Fibroblast of gingiva (primary cell): ENCODE results near the gene P2RY6.

ENCODE experiments used
- DNase-seq: peaks from one replicate; pipeline ENCODE4 v3.0.0-alpha.2; 2011; ENCODE audit warnings: low read depth

The P2RY6 gene

DNA sequence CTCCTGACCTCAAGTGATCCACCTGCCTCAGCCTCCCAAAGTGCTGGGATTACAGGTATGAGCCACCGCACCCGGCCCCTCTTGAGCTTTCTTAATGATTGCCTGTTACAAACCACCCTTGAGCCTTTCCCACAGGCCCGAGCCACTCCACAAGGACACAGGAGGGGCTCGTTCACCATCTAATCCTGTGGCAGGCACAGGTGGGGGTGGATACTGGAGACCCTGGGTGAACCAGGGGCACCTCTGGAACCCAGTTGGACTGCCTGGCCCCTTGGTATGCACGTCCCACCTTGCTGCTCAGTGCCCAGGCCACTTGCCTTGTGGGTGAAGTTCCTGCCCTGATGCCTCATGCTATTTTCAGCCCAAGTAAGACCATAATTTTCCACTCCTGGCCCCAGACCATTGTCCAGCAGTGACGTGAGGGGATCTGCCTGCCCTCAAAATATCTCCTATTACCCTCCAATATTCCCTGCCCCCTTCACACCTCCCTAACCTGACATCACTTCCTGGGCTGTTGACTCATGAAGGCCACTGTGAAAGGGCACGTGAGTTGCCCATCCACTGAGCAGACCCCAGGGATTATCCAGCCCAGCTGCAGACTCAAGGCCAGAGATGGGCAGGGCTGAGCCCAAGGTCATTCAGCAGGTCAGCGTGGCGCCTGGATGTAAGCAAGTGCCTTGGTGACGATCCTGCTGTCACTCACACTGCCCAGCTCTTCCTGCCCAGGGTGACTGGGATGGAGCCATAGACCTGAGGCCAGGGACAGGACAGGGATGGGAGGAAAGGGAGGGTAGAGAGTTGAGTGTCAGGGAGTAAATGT is 34.5 kb upstream of the P2RY6 start:
- DNase-seq, result no peak

DNA sequence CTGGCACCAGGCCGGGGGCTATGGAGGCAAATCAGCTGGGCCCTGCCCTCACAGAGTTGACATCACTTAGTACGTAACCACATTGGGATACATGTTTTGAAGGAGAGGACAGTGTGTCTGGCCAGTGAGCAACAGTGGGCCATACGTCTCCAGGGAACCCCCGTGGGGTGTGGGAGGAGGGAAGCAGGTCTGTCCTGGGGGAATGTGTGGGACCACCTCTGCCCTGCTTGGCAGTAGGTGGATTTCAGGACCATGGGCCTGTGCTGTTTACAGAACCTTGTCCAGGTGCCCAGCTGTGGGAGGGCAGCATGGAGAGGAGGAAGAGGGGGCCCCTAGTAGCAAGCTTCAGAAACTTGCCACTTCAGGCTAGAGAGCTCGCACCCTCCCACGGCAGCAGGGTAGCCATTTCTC is 33.0 kb upstream of the P2RY6 start:
- DNase-seq, result no peak

DNA sequence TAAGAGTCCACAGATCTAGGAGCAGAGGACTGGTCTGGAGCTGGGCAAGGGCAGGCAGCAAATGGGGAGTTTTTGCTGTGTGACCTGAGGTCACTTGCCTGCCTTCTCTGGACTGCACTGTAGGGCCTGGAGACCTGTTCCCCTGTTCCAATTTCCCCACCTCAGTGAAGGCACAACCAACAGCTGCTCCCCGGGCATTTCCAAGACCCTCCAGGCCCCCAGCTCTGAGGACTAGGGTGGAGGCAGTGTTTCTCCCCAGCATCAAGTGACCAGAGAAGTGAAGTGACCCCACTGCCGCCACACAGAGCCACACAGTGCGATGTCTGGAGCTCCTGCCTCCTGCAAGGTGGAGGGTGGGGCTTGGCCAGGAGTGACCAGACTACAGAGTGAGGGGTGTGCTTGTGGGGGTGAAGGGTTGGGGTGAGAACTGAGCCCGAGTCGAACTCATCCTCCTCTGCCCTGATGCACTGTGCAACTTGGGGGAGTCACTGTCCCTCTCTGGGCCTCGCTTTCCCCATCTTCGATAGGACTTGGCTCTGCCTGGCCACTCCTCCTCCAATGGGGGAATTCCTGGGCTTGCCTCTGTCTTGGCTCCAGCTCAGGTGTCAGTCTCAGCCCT is 32.5 kb upstream of the P2RY6 start:
- no peak for DNase-seq

DNA sequence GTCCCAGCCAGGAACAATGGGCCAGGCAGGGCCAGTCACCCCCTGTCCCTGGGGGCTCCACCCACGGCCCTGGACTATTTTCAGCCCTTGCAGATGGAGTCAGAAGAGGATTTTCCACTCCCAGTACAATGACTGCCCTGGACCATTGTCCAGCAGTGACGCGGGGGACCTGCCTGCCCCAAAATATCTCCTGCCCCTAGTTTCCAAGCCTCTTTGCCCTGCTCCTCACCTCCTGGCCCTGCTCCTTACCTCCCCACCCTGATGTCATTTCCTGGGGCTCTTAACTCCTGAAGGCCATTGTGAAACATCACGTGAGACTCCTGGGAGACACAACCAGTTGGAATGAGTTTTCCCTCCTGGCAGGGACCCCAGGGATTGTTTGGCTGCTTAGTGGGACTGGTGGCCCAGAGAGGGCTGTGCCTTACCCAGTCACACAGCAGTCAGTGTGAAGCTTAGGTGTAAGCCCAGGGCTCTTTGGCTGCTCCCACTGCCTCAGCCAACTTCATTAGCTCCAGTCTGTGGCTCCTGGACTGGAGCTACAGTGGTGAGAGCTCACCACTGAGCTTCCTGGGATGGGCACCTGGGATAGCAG is 31.9 kb upstream of the P2RY6 start:
- peak; percentile 78 for DNase-seq

DNA sequence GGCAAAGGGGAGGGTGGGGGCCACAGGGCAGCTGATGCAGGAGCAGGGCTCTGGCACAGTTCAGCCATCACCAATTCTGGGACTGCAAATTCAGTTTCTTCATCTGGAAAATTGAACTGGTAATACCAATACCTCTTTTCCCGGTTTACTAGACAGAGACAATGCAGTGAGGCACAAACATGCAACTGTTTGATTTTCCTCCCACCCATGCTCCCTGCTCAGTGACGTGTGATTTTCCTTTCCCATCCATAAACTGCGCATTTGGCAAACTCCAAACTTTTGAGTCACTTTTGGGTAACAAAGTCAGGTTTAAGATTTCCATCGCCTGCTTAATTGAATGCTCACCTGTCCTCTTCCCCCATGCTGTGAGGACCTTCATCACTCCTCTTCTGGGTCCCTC is 30.8 kb upstream of the P2RY6 start:
- no peak for DNase-seq

DNA sequence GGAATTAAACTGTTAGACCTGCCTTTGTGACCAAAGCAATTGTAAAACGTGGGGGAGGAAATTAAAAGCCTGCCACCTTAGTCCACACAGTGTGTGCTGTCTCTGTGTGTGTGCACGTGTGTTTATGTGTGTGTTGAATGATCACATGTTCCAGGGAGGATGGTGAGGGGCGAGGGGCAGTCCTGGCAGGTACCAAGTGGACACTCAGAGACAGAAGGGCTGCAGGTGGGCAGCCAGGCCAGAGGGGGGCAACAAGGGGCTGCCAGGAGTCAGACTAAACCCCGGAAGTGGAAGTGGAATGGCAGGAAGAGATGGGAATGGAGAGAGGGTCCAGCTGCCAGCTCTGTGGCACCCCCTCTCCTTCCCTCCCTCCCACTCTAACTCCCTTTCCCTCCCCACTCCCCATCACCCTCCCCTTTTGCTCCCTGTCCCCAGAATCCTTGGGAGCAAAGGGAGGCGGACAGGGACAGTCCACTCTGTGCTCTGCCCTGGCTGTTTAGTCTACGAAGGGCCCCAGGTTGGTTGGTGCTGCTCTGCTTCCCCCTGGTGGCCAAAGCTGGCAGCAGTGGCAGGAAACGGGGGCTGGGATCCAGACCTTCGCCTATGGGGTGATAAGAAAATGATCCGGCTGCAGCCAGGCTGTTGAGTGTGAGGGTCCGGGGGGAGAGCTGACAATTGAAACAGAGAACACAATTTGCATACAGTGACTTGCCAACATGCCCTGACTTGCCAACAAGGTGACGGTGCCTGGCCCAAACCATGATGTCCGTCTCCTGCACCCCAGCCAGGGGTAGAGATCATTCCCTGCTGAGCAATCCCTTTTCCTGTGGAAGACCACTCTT is 29.7 kb upstream of the P2RY6 start:
- peak; percentile 57 for DNase-seq

DNA sequence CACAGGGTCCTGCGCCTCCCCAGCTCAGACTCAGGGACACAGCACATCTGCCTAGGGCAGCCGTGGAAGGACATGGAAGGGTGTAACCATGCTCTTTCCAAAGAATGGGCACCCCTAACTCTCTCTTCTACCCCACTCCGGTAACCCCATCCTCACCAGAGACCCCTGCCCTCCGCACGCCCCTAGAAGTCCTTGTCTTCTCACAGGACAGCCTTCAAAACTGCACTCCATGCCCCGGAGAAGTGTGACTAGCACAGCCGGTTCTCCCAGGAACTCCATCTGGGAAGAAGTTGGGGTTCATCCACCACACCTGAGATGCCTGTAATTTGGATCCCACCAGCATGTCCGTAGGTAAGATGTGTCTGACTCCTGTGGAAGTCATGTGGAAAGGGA is 29.0 kb upstream of the P2RY6 start:
- DNase-seq, result no peak

DNA sequence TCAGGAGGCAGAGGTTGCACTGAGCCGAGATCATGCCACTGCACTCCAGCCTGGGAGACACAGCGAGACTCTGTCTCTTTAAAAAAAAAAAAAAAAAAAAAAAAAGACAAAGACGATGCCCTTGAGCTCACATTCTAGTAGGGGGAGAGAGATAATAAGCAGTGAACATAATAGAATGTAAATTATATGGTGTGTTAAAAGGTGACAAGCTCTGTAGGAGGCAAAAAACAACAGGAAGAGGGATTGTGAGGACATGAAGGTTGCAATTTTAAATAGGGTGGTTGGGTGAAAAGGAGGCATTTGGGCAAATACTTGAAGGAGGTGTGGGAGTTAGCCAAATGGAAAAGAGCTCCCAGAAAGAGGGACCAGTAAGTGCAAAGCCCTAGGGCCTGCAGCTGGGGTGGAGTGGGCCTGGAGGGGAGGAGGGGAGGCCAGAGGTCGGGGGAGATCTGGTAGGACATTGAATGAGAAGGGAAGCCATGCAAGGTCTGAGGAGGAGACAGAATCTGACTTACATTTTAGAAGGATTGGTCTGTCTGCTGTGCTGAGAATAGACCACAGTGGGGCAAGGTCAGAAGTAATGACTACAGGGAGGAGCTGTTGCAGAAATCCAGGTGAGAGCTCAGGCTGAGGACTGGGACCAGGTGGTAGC is 27.4 kb upstream of the P2RY6 start:
- no peak for DNase-seq

DNA sequence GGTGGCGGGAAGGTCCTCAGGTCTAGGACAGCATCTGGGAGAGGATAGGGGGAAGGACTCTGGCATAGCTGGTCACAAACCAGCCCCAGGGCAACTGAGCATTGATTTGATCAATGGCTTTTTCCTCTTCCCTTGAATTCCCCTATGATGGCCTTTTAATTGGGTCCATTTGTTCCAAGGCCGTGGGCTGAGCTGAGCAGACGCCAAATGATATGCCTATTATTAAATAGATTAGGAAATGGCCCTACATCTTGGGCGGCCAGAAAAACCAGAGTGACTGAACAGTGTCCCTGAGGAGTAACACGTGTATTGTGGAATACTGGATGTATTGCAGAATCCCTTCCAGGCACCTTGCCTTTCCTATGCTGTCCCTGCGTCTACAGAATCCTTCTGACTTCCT is 26.7 kb upstream of the P2RY6 start:
- no peak for DNase-seq

DNA sequence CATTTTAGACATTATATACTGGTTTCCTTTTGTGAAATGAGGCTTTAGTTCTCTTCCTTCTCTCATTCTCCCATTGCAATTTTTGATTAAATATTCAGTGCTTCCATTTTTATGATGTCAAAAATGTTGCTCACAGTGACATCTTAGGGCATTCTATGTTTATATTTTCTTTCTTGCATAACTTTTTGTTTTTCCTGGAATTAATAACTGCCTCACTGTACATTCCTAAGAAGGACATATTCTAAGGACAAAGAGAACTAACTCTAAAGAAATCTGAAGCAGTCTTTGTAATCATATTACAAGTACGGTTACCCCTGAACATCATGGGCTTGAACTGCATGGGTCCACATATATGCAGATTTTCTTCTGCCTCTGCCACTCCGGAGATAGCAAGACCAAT is 25.8 kb upstream of the P2RY6 start:
- DNase-seq, result peak; percentile 58

DNA sequence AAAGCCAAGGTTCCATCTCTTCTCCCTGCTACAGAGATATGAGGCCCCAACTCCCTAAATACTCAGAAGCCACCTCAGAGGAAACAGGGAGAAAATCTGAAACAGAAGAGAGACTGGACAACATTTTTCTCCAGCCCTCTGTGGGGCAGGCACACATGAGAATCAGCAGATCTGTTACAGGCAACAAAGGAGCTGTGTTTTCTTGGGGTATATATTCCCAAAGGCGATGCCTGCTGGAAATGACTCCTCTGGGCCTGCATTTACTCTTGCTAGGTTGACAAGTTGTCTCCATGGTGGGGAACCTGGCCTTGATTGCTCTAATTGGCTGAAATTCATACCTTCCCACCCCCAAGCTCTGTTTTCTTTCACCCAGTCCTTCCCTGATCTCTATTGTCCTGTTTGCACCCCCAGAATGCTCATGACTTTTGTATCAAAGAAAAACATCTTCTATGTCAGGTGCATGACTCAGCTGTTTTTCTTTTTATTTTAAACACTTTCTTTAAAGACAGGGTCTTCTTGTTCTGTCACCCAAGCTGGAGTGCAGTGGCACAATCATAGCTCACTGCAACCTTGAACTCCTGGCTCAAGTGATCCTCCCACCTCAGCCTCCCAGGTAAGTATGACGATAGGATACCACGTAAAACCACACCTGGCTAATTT is 23.5 kb upstream of the P2RY6 start:
- no peak for DNase-seq

DNA sequence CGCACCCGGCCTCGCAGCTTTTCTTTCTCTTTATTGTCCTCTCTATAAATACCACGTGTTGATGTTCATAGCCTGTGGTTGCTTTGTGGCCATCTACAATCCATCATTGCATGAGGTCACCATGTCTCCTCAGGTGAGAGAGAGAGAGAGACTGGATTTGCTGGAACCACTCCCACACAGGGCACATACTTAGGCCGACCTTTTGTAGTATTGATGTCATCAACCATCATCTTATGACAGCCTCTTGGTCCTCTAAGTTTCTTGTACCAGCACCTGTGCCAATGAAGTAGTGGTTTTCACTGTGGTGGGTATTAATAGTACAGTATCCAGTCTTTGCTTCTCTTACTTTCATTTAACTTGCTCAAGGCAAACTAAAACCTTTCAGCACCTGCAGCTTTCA is 22.8 kb upstream of the P2RY6 start:
- no peak for DNase-seq

DNA sequence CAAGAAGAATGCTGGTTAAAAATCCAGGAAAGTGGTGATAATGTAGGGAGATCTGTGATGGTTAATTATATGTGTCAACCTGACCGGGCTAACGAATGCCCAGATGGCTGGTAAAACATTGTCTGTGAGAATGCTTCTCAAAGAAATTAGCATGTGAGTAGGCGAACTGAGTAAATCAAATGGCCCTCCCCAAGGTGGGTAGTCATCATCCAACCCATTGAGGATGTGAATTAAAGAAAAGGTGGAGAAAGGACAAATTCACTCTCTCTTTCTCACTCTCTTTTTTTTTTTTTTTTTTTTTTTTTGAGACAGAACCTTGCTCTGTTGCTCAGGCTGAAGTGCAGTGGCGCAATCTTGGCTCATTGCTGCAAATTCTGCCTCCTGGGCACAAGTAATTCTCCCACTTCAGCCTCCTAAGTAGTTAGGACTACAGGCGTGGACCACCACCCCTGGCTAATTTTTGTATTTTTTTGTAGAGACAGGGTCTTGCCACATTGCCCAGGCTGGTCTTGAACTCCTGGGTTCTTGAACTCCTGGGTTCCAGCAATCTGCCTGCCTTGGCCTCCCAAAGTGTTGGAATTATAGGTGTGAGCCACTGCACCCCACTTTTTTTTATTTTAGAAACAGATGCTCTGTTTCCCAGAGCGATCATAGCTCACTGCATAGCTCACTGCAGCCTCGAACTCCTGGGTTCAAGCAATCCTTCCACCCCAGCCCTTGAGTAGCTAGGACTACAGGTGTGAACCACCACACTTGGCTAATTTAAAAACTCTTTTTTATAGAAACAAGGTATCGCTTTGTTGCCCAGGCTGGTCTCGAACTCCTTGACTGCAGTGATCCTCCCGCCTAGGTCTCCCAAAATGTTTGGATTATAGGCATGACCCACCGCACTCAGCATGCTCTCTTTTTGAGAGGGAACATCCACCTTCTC is 22.0 kb upstream of the P2RY6 start:
- DNase-seq, result no peak

DNA sequence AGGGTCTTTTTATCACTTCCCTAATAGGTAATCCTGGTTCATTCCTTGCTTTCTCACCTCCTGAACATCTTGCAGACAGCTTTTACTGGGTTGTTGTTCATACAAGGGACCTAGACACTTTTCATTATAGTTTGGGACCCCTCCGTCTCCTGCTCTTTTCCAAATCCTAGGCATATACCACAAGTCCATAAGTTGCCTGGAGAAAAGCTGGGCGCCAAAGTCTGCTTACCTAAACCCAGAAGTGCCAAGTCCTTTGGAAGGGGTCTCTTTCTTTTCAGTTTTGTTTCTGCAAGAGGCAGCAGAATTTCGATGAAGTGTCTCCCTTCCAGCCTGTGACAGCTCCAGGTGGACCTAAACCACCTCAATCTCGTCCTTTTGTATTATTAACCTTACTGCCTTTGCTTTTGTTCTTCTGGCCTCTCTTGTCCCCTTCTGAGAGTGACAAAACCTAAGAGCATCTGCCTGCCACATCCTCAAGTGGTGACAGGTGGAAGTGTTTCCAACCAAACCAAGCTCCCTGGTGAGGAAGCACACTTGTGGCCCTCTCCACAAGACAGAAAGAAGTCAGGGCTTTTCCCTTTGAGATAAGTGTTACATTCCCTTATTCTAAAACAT is 19.5 kb upstream of the P2RY6 start:
- DNase-seq, result no peak

DNA sequence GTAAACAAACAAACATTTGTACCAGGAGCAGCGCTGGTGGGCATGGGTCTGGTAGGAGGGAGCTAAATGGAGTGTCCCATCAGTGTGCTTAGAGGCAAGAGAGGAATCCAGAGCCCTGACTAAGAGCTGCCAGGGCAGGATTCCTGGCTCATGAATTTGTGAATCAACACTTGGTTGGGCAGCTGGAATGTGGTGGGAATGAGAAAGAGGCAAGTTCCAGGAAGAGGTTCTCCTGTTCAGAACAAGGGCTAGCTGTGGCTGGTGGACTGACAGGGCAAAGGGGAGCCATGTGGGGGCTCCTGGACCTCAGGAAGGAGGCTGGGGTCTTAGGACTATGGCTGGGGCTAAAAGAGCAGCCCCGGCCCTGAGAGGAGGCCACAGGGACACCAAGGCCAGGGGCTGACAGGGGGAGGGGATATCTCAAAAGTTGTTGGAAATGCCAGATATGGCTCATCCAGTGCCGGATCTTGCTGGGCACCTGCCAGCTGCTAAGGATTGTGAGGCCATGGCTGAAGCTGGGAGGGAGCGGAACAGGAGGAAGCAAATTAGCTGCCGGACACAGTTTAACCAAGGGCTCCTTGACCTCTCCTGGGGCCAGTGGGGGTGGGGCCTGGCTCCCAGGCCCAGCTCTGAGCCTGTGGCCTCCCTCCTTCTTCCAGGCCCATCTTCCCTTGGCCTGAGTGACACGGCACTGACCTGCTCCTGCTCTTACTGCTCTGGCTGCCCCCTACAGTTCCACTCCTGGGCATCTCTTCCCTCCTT is 14.6 kb upstream of the P2RY6 start:
- peak; percentile 95 for DNase-seq

DNA sequence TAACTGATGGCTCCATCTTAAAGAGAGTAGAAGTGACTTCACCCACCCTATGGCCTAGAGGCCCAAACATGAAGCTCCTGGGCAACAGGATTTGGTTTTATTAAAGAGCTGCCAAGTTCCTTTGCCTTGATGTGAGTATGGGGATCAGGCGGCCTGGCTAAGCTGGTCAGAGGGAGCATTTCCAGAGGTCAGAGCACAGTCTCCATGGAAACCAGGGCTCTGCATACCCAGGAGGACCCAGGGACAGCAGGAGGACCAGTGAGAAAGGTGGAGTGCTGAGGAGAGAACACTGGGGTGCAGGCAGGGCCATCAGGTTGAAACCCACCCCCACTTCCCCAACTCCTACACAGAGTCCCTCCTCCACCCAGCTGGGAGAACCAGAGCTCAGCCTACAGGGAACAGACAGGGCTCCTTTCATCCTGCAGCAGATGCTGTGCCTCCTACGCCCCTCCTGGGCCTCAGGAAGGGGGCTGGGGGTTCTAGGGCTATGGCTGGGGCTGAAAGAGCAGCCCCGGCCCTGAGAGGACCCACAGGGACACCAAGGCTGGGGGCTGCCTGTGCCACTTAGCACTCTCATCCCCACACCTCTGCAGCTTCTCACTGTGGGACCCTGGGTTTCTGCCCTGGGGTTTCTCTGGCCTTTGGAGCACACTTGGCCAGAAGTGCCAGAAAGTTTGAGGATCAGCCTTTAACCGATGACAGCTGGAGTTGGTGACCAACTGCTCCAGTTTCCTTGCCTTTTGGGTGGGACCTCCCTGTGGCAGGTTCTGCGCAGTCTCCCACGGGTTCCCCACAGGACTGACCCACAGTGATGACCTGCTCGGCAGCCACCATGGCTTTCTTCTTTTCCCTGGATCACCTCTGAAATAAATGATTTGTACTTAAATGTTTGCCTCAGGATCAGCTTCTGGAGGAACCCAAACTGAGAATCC is 13.8 kb upstream of the P2RY6 start:
- no peak for DNase-seq

DNA sequence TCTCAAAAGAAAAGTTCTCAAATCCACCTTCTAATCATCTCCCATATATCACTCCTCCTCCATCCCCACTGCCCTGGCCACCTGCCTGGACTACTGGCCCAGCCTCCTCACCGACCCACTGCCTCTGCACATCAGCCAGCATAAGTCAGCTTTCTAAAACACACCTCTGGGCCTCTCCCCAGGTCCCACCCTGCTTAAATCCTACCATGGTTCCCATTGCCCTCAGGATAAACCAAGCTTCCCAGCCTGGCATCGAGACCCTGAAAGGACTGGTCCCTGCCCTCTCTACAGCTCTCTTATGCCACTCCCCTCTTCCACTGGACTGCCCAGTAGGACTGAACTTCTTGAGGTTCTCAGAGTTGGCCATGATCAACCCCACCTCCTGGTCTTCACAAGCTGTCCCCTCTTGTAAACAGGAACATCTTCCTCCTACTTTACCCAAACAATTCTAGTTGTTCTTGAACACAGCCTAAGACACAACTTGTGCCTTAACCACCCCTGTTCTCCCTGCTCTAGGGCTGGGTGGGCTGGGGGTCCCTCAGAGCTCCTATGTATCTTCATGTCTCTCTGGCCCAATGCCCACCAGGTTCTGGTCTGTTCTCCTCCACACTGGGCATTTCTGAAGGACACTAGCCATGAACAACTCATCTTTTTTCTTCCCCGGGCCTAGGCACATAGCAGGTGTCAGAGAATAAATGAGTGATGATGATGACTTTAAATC is 12.6 kb upstream of the P2RY6 start:
- DNase-seq, result no peak

DNA sequence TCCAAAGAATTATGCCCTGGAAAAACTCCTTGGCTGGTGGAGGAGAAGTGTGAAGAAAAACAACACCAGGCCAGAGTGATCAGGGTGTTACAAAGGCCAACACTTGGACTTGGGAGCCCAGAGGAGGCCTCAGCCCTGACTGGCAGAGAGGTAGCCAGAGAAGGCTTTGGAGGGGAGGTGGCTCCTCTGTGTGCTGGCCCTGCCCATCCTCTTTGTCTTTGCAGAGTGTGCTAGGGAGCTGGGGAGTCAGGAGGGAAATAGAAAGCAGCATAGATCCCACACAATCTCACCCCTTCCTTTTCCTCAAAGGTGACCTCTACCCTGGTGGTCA is 12.0 kb upstream of the P2RY6 start:
- no peak for DNase-seq
